ENCODE results near the gene GTF2H3. TPM values are rescaled to one million over a fixed set of nuclear protein-coding genes. Genes with fewer than 3 reads are reported as not detected.

Gene GTF2H3
- polyA plus RNA-seq, 1 experiment = 19.6 TPM

DNA sequence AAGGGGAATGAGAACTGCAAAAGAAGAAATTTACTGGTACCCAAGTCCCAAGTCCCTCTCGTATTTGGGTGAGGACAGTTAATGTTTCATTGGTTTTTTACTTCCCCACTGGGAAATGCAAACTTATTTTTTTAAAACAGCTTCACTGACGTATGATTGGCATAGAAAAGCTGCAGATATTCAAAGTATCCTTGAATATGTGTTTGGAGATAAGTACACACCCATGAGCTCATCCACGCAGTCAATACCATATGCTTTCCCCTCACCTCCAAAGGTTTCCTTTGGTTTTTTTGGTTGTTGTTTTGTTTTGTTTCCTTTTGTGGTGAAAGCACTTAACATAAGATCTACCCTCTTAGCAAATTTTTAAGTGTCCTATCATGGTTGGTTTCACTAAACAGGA is 50.3 kb downstream of the GTF2H3 start:
- CTCF ChIA-PET = interaction anchor here (0.7 kb wide), 1 partner anchor 19 kb away, joined by 3 read pairs; no protein-coding TSS in a partner anchor
- DNase-seq (ENCODE audit: low read depth) = no peak

DNA sequence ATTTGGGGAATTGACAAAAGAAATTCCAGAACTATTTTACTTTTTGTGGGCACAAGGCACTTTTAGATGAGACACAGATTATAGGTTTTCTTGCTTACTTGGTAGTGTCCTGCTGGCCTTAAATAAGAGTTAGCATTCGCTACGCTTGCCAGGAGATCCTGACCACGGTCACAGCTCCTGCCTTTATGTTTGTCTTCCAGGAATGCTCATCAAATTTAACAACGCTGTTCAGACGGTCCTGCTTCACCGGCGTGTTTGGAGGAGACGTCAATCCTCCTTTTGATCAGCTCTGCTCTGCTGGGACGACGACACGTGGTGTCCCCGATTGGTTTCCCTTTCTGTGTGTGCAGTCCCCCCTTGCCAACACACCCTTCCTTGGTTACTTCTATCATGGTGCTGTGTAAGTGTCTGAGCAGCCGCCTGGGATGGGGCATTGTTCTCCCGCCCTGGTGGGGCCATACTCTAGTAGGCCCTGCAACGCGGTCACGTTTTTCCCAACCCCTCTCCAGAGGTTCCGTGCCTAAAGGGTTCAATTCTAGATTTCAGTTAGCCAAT is 53.1 kb downstream of the GTF2H3 start:
- ChIA-PET POLR2A (no interaction called here), CTCF (no interaction called here)
- peaks cover 4% of the 10 kb centered on the region for H3K36me3 ChIP-seq (ENCODE audit: control insufficient read depth, insufficient read depth, low read length)
- H3K27me3 ChIP-seq (ENCODE audit: control insufficient read depth, insufficient read depth, low read length) = no peaks in the 10 kb centered on the region
- TF ChIP-seq, protein P1, sequence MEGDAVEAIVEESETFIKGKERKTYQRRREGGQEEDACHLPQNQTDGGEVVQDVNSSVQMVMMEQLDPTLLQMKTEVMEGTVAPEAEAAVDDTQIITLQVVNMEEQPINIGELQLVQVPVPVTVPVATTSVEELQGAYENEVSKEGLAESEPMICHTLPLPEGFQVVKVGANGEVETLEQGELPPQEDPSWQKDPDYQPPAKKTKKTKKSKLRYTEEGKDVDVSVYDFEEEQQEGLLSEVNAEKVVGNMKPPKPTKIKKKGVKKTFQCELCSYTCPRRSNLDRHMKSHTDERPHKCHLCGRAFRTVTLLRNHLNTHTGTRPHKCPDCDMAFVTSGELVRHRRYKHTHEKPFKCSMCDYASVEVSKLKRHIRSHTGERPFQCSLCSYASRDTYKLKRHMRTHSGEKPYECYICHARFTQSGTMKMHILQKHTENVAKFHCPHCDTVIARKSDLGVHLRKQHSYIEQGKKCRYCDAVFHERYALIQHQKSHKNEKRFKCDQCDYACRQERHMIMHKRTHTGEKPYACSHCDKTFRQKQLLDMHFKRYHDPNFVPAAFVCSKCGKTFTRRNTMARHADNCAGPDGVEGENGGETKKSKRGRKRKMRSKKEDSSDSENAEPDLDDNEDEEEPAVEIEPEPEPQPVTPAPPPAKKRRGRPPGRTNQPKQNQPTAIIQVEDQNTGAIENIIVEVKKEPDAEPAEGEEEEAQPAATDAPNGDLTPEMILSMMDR (IDR thresholded peaks at IDR 0.05; ENCODE audit: insufficient read depth, low read depth, low read length) = no peak
- DNase-seq (ENCODE audit: low read depth) = no peak
- no peak overlapping the region for H3K4me3 ChIP-seq (ENCODE audit: low read depth, low read length)

More for the DNA sequence above, 50.3 kb downstream of the GTF2H3 start:
- Histone ChIP-seq H3K36me3 (ENCODE audit: control insufficient read depth, insufficient read depth, low read length) (peaks cover 3% of the 10 kb centered on the region), H3K27me3 (ENCODE audit: control insufficient read depth, insufficient read depth, low read length) (no peaks in the 10 kb centered on the region), H3K4me3 (ENCODE audit: low read depth, low read length) (no peak overlapping the region)
- TF ChIP-seq, protein P1 (IDR thresholded peaks at IDR 0.05; ENCODE audit: insufficient read depth, low read depth, low read length) = no peak
- POLR2A ChIA-PET = no interaction called here

DNA sequence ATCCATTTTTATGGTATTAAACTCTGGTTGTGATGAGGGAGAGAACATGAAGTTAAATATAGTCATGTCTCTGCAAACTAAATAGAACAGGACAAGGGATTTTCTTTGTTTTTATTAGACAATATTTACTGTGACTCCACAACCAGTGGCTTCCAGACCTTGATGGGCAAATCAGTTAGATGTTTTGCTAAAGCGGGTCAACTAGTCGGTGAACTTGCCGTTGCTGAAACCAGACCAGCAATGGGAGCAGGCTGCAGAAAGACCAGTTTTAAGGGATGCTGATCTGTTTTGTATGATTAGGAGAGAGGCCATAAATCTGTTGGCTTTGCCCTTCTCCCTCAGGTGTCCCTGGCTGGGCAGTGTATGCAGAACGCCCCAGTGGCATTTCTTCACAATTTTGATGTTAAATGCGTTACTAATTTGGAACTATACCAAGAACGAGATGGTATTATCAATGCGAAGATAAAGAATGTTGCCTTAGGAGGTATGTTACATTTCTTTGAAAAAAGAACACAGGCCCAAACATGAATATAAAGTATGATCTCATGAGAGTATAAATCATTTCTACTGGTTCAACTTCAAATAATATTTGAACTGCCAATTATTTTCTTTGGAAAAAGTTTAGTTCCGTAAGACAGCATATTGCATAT is 56.7 kb downstream of the GTF2H3 start:
- no peak for DNase-seq (ENCODE audit: low read depth)
- H3K36me3 ChIP-seq (ENCODE audit: control insufficient read depth, insufficient read depth, low read length) = peaks cover 6% of the 10 kb centered on the region
- TF ChIP-seq, protein P1 (IDR thresholded peaks at IDR 0.05; ENCODE audit: insufficient read depth, low read depth, low read length) = no peak
- ChIA-PET CTCF (no interaction called here), POLR2A (no interaction called here)
- H3K27me3 ChIP-seq (ENCODE audit: control insufficient read depth, insufficient read depth, low read length) = no peaks in the 10 kb centered on the region
- H3K4me3 ChIP-seq (ENCODE audit: low read depth, low read length) = no peak overlapping the region

DNA sequence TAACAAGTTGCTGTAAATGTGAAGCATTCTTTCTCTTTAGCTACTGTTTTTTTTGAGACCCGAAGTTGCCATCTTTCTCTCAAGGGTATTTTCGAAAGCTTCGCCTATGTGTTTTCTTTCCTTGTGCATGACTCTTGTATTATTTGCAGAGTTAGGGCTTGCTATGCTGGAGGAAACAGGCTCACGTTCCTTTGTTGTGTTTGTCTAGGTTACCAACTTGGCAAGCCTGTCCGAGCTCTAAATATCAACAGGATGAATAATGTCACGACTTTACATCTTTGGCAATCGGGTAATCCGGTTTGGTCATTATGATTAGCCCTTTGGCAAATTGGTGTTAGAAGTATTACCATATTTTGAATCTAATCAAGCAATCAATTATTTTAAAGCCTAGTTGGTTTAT is 62.6 kb downstream of the GTF2H3 start:
- Histone ChIP-seq H3K27me3 (ENCODE audit: control insufficient read depth, insufficient read depth, low read length) (no peaks in the 10 kb centered on the region), H3K36me3 (ENCODE audit: control insufficient read depth, insufficient read depth, low read length) (peaks cover 9% of the 10 kb centered on the region), H3K4me3 (ENCODE audit: low read depth, low read length) (no peak overlapping the region)
- POLR2A ChIA-PET = no interaction called here
- TF ChIP-seq, protein P1 (IDR thresholded peaks at IDR 0.05; ENCODE audit: insufficient read depth, low read depth, low read length) = no peak
- no peak for DNase-seq (ENCODE audit: low read depth)
- CTCF ChIA-PET = no interaction called here

DNA sequence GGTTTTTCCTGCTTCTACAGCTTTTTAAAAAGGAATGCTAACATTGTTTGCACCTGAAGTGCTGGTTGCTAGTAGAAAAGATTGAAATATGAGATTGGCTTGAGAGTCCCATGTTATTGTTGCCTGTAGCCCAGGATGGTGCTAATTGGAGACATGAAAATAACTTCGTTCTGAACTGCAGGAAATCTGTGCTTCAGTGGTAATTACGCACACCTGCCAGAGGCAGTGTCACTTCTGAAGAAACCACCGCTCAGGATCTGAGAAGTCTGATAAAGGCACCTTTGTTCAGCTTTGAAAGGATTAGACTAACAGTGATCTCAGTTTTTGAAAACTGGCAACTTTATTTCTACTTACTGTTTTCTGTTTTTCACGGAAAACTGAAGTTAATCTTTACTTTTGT is 63.0 kb downstream of the GTF2H3 start:
- H3K36me3 ChIP-seq (ENCODE audit: control insufficient read depth, insufficient read depth, low read length) = peaks cover 9% of the 10 kb centered on the region
- ChIA-PET CTCF (no interaction called here), POLR2A (no interaction called here)
- TF ChIP-seq, protein P1 (IDR thresholded peaks at IDR 0.05; ENCODE audit: insufficient read depth, low read depth, low read length) = no peak
- H3K27me3 ChIP-seq (ENCODE audit: control insufficient read depth, insufficient read depth, low read length) = no peaks in the 10 kb centered on the region
- no peak overlapping the region for H3K4me3 ChIP-seq (ENCODE audit: low read depth, low read length)
- no peak for DNase-seq (ENCODE audit: low read depth)

Data from BJ (cell line).